PFSK-1 (cell line): ENCODE results near the gene KHDC3L.

Experiments used
- FOXP2 ChIP-seq: optimal IDR thresholded peaks from 2 replicates; pipeline ENCODE3; 2011; ENCODE audit warnings: borderline replicate concordance, control low read depth, inconsistent platforms; ENCODE audit not compliant: insufficient read depth; ENCODE audit errors: extremely low read length, extremely low read depth
- POLR2AphosphoS5 ChIP-seq: IDR thresholded peaks from 2 replicates; pipeline ENCODE4 v1.6.1; 2012; ENCODE audit warnings: low read depth, mild to moderate bottlenecking, control low read depth, low read length, moderate library complexity
- REST ChIP-seq, 2 experiments: IDR thresholded peaks; 2 replicates each; pipeline versions ENCODE4 v1.6.1 to v1.8.0; 2011 to 2012; ENCODE audit warnings: low read depth in 2 of 2, low read length in 2 of 2, control low read depth in 1 of 2, inconsistent platforms in 1 of 2, mild to moderate bottlenecking in 1 of 2, moderate library complexity in 1 of 2; ENCODE audit not compliant: insufficient read depth in 1 of 2
- SIN3A ChIP-seq: IDR thresholded peaks from 2 replicates; pipeline ENCODE4 v1.6.1; 2012; ENCODE audit warnings: mild to moderate bottlenecking, low read length, moderate library complexity, borderline replicate concordance; ENCODE audit not compliant: insufficient read depth
- TAF1 ChIP-seq: IDR thresholded peaks from 2 replicates; pipeline ENCODE4 v1.6.1; 2012; ENCODE audit warnings: low read length, control low read depth, borderline replicate concordance; ENCODE audit not compliant: insufficient read depth

GRCh38 chr6:73340048-73340447 is 22.4 kb upstream of the KHDC3L start:
- TF ChIP-seq TAF1 (no peak), REST (IDR thresholded peaks at IDR 0.05; ENCODE audit: insufficient read depth in 1 of 2, low read depth in 2 of 2, low read length in 2 of 2) (no peak), POLR2AphosphoS5 (no peak), SIN3A (no peak), FOXP2 (no peak)
